SU-DHL-6 (cell line): ENCODE measurements around the gene KRT35.

Experiments used
- EZH2phosphoT487 ChIP-seq: fragments of 200-600 bp; sonication (generic), shearing (Covaris generic); conservative IDR thresholded peaks from 2 replicates; pipeline ENCODE4 v1.6.1; 2018; ENCODE audit warnings: mild to moderate bottlenecking, antibody characterized with exemption, low read length, moderate library complexity, mixed read lengths
- TF ChIP-seq, protein P1 (sequence below): fragments of 200-600 bp; sonication (generic); IDR thresholded peaks from one replicate; pipeline ENCODE4 v1.5.1; 2017; ENCODE audit warnings: antibody characterized with exemption, mild to moderate bottlenecking, low read length, moderate library complexity; ENCODE audit not compliant: insufficient read depth, poor library complexity, severe bottlenecking

DNA sequence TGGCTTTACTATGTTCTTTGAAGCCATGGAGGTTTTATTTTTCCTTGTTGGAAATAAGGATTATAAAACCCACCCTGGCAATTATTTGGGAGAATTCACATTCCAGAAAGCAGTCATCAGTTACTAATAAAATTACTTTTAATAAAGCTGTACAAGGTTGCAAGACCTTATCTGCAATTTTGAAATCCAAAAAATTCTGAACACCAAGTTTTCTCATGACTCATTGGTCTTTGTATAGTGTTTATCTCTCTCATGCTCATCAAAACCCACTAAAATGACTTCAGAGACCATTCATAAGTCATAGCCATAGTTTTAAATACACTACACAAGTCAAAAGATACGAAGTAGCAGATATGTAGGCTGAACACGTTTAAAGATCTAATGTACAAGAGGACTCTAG is 34.1 kb downstream of the KRT35 start:
- TF ChIP-seq, protein P1, sequence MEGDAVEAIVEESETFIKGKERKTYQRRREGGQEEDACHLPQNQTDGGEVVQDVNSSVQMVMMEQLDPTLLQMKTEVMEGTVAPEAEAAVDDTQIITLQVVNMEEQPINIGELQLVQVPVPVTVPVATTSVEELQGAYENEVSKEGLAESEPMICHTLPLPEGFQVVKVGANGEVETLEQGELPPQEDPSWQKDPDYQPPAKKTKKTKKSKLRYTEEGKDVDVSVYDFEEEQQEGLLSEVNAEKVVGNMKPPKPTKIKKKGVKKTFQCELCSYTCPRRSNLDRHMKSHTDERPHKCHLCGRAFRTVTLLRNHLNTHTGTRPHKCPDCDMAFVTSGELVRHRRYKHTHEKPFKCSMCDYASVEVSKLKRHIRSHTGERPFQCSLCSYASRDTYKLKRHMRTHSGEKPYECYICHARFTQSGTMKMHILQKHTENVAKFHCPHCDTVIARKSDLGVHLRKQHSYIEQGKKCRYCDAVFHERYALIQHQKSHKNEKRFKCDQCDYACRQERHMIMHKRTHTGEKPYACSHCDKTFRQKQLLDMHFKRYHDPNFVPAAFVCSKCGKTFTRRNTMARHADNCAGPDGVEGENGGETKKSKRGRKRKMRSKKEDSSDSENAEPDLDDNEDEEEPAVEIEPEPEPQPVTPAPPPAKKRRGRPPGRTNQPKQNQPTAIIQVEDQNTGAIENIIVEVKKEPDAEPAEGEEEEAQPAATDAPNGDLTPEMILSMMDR = no peak
- TF ChIP-seq EZH2phosphoT487 = no peak
